H9 (cell line): Measurements from ENCODE around the gene LINS1. TPM values are rescaled to one million over a fixed set of nuclear protein-coding genes. Genes with fewer than 3 reads are reported as not detected.

Experiments
- DNase-seq: peaks from one replicate; pipeline ENCODE4 v3.0.0-alpha.2; 2017
- H2AFZ ChIP-seq: one replicate; pipeline ENCODE4 v1.6.1; 2013; ENCODE audit warnings: mild to moderate bottlenecking, low read length, control low read depth, moderate library complexity
- H2AK5ac ChIP-seq: 2 replicates; pipeline ENCODE4 v1.6.1; 2013; ENCODE audit warnings: low read length, control low read depth, mixed read lengths; ENCODE audit not compliant: insufficient read length
- H2BK120ac ChIP-seq: one replicate; pipeline ENCODE4 v1.6.1; 2013; ENCODE audit warnings: low read depth, mild to moderate bottlenecking, low read length, control low read depth, inconsistent platforms; ENCODE audit not compliant: poor library complexity, severe bottlenecking
- H2BK12ac ChIP-seq: 2 replicates; pipeline ENCODE4 v1.6.1; 2013; ENCODE audit warnings: low read length, control low read depth, mixed read lengths, low read depth; ENCODE audit not compliant: insufficient read length
- H2BK15ac ChIP-seq: 2 replicates; pipeline ENCODE4 v1.6.1; 2013; ENCODE audit warnings: low read depth, low read length, control low read depth
- H2BK20ac ChIP-seq: one replicate; pipeline ENCODE4 v1.6.1; 2013; ENCODE audit warnings: low read depth, mild to moderate bottlenecking, low read length, control low read depth, inconsistent platforms; ENCODE audit not compliant: poor library complexity, severe bottlenecking
- H2BK5ac ChIP-seq: 2 replicates; pipeline ENCODE4 v1.6.1; 2013; ENCODE audit warnings: low read length, control low read depth, mixed read lengths; ENCODE audit not compliant: insufficient read length
- H3K14ac ChIP-seq: 2 replicates; pipeline ENCODE4 v1.6.1; 2013; ENCODE audit warnings: low read length, control low read depth; ENCODE audit not compliant: insufficient read depth
- H3K18ac ChIP-seq: 2 replicates; pipeline ENCODE4 v1.6.1; 2013; ENCODE audit warnings: low read depth, mild to moderate bottlenecking, mixed read lengths, low read length, control low read depth; ENCODE audit not compliant: insufficient read length
- H3K23ac ChIP-seq: 2 replicates; pipeline ENCODE4 v1.6.1; 2013; ENCODE audit warnings: low read length, control low read depth, mixed read lengths, low read depth; ENCODE audit not compliant: insufficient read length
- H3K23me2 ChIP-seq: 2 replicates; pipeline ENCODE4 v1.6.1; 2013; ENCODE audit warnings: low read depth, mild to moderate bottlenecking, mixed read lengths, low read length, control low read depth; ENCODE audit not compliant: insufficient read length, poor library complexity, severe bottlenecking
- H3K27ac ChIP-seq: 2 replicates; pipeline ENCODE4 v1.5.1; 2013; ENCODE audit warnings: low read length, control low read depth, mixed read lengths, low read depth; ENCODE audit not compliant: insufficient read length
- H3K27me3 ChIP-seq: 2 replicates; pipeline ENCODE4 v1.6.1; 2013; ENCODE audit warnings: low read length, control low read depth, inconsistent platforms; ENCODE audit not compliant: insufficient read depth
- H3K4ac ChIP-seq: 2 replicates; pipeline ENCODE4 v1.6.1; 2013; ENCODE audit warnings: low read depth, mild to moderate bottlenecking, control low read depth, inconsistent platforms, low read length, moderate library complexity
- H3K4me1 ChIP-seq: 2 replicates; pipeline ENCODE4 v1.6.1; 2013; ENCODE audit warnings: low read length, control low read depth, inconsistent platforms; ENCODE audit not compliant: insufficient read depth
- H3K4me2 ChIP-seq: 2 replicates; pipeline ENCODE4 v1.6.1; 2013; ENCODE audit warnings: low read length, control low read depth, mixed read lengths; ENCODE audit not compliant: insufficient read length, insufficient read depth
- H3K56ac ChIP-seq: 2 replicates; pipeline ENCODE4 v1.6.1; 2013; ENCODE audit warnings: low read depth, mild to moderate bottlenecking, mixed read lengths, low read length, control low read depth; ENCODE audit not compliant: insufficient read length
- H3K79me1 ChIP-seq: 2 replicates; pipeline ENCODE4 v1.6.1; 2013; ENCODE audit warnings: low read depth, mild to moderate bottlenecking, moderate library complexity, low read length, control low read depth, inconsistent platforms; ENCODE audit not compliant: insufficient read depth, poor library complexity, severe bottlenecking
- H3K79me2 ChIP-seq: 2 replicates; pipeline ENCODE4 v1.6.1; 2013; ENCODE audit warnings: low read length, control low read depth, inconsistent platforms; ENCODE audit not compliant: insufficient read depth
- H3K9ac ChIP-seq: 2 replicates; pipeline ENCODE4 v1.6.1; 2013; ENCODE audit warnings: low read length, control low read depth, mixed read lengths; ENCODE audit not compliant: insufficient read length; ENCODE audit errors: extremely low read depth
- H3K9me3 ChIP-seq: one replicate; pipeline ENCODE4 v1.6.1; 2013; ENCODE audit warnings: low read depth, low read length, inconsistent platforms; ENCODE audit not compliant: control insufficient read depth
- H3T11ph ChIP-seq: one replicate; pipeline ENCODE4 v1.6.1; 2013; ENCODE audit warnings: mild to moderate bottlenecking, low read length, control low read depth, inconsistent platforms
- H4K20me1 ChIP-seq: one replicate; pipeline ENCODE4 v1.6.1; 2013; ENCODE audit not compliant: control insufficient read depth, insufficient read length, insufficient read depth
- H4K5ac ChIP-seq: 2 replicates; pipeline ENCODE4 v1.6.1; 2013; ENCODE audit warnings: low read depth, mild to moderate bottlenecking, mixed read lengths, low read length, control low read depth; ENCODE audit not compliant: insufficient read length
- H4K8ac ChIP-seq: replicated peaks from 2 replicates; pipeline ENCODE4 v1.6.1; 2013; ENCODE audit warnings: low read length, control low read depth, mixed read lengths, low read depth; ENCODE audit not compliant: insufficient read length
- H4K91ac ChIP-seq: 2 replicates; pipeline ENCODE4 v1.6.1; 2013; ENCODE audit warnings: low read depth, mild to moderate bottlenecking, moderate library complexity, mixed read lengths, low read length, control low read depth; ENCODE audit not compliant: insufficient read length
- H3K27ac Mint-ChIP-seq, 3 experiments: 2 replicates in 2 of 3; 3 replicates in 1 of 3; pipeline ENCODE4 v1.8.0; 2020 to 2021; ENCODE audit warnings: mixed read lengths in 3 of 3, mild to moderate bottlenecking in 1 of 3, moderate library complexity in 1 of 3
- H3K27me3 Mint-ChIP-seq: 2 replicates; pipeline ENCODE4 v1.8.0; 2021; ENCODE audit warnings: low read depth, mild to moderate bottlenecking, moderate library complexity, mixed read lengths
- H3K36me3 Mint-ChIP-seq, 3 experiments: 2 replicates in 2 of 3; 3 replicates in 1 of 3; pipeline ENCODE4 v1.8.0; 2020 to 2021; ENCODE audit warnings: low read depth in 3 of 3, mixed read lengths in 3 of 3; ENCODE audit not compliant: insufficient read depth in 1 of 3
- H3K4me1 Mint-ChIP-seq, 2 experiments: 2 replicates each; pipeline ENCODE4 v1.8.0; 2020; ENCODE audit warnings: mixed read lengths in 2 of 2
- H3K4me3 Mint-ChIP-seq, 2 experiments: 2 replicates in 1 of 2; 3 replicates in 1 of 2; pipeline ENCODE4 v1.8.0; 2020 to 2021; ENCODE audit warnings: mild to moderate bottlenecking in 2 of 2, mixed read lengths in 2 of 2, moderate library complexity in 1 of 2
- H3K9me3 Mint-ChIP-seq, 2 experiments: 2 replicates in 1 of 2; 3 replicates in 1 of 2; pipeline ENCODE4 v1.8.0; 2020; ENCODE audit warnings: mild to moderate bottlenecking in 2 of 2, mixed read lengths in 2 of 2, moderate library complexity in 1 of 2
- WGBS: extraction: QIAGEN DNeasy Blood & Tissue Kit; methylation state at CpG from one replicate; pipeline ENCODE4 v1.1.7; 2013; ENCODE audit warnings: missing lambda C conversion rate, low lambda C conversion rate, mixed read lengths; ENCODE audit not compliant: insufficient read length; ENCODE audit errors: extremely low coverage; 5-methylcytosine and 5-hydroxymethylcytosine counted together
- total RNA-seq: library from RNA; stranded (reverse); gene quantifications from 2 replicates; pipeline ENCODE4 v1.2.1, GENCODE V29; 2021
- TF ChIP-seq, protein P1 (sequence below): fragments of 200-600 bp; sonication (generic); conservative IDR thresholded peaks from 3 replicates; pipeline ENCODE4 v1.8.0; 2021; ENCODE audit warnings: antibody characterized with exemption, mild to moderate bottlenecking

LINS1 gene
- total RNA-seq, 1 experiment from 2014 or later, result 8.8 TPM

DNA sequence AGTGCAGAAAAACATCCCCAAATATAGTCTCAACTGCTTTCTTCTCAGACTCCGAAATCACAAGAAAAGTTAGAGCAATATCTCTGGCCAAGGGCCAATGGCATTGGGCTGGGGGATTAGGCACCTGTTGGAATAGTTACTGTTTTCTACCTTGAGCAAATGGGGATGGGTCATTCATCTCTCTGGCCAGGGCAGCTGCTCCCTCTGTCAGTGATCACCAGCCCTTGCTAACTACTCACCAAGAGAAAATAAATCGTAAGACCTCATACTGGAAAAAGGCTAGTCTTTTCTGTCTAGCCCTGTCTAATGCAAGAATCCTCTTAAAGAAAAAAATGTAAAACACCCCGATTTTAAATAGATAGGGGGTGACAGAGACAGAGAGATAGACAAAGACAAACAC is 84.1 kb downstream of the LINS1 start:
- no peak overlapping the region for H3K56ac ChIP-seq
- TF ChIP-seq, protein P1, sequence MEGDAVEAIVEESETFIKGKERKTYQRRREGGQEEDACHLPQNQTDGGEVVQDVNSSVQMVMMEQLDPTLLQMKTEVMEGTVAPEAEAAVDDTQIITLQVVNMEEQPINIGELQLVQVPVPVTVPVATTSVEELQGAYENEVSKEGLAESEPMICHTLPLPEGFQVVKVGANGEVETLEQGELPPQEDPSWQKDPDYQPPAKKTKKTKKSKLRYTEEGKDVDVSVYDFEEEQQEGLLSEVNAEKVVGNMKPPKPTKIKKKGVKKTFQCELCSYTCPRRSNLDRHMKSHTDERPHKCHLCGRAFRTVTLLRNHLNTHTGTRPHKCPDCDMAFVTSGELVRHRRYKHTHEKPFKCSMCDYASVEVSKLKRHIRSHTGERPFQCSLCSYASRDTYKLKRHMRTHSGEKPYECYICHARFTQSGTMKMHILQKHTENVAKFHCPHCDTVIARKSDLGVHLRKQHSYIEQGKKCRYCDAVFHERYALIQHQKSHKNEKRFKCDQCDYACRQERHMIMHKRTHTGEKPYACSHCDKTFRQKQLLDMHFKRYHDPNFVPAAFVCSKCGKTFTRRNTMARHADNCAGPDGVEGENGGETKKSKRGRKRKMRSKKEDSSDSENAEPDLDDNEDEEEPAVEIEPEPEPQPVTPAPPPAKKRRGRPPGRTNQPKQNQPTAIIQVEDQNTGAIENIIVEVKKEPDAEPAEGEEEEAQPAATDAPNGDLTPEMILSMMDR, result no peak
- H3K79me2 ChIP-seq, result no peaks in the 10 kb centered on the region
- H2BK20ac ChIP-seq, result no peak overlapping the region
- H2AFZ ChIP-seq, result no peak overlapping the region
- H3K27me3 ChIP-seq, result no peaks in the 10 kb centered on the region
- no peak overlapping the region for H3K9ac ChIP-seq
- no peak for DNase-seq
- H2BK15ac ChIP-seq, result no peak overlapping the region
- H3K9me3 ChIP-seq, result no peaks in the 10 kb centered on the region
- Mint-ChIP-seq H3K27me3 (no peaks in the 10 kb centered on the region; the same call in 1 of the 2 replicates), H3K27ac (no peak overlapping the region), H3K4me3 (no peak overlapping the region), H3K9me3 (peaks cover under 1 to 1% of the 10 kb centered on the region in 2 experiments; a peak in 3 of 5 replicates), H3K36me3 (no peaks in the 10 kb centered on the region), H3K4me1 (peaks cover 0 to 8% of the 10 kb centered on the region in 2 experiments; a peak in 2 of 4 replicates)
- H3K4me1 ChIP-seq, result no peaks in the 10 kb centered on the region
- no peak overlapping the region for H3T11ph ChIP-seq
- no peak overlapping the region for H3K4me2 ChIP-seq
- no peak overlapping the region for H2BK12ac ChIP-seq
- H4K91ac ChIP-seq, result no peak overlapping the region
- H3K27ac ChIP-seq, result no peak overlapping the region
- H2BK5ac ChIP-seq, result no peak overlapping the region
- no peaks in the 10 kb centered on the region for H4K20me1 ChIP-seq
- no peak overlapping the region for H3K23ac ChIP-seq
- H3K4ac ChIP-seq, result no peak overlapping the region
- no peak overlapping the region for H4K8ac ChIP-seq
- no peak overlapping the region for H2BK120ac ChIP-seq
- no peaks in the 10 kb centered on the region for H3K23me2 ChIP-seq
- no peak overlapping the region for H4K5ac ChIP-seq
- H2AK5ac ChIP-seq, result no peak overlapping the region
- H3K14ac ChIP-seq, result no peak overlapping the region
- H3K79me1 ChIP-seq, result no peaks in the 10 kb centered on the region
- no CpG with 5 or more reads among the region's 3 CpGs for WGBS
- no peak overlapping the region for H3K18ac ChIP-seq

Other genes starting within 250 kb of the LINS1 start
- gene CERS3, start 73.2 kb downstream of the LINS1 start, total RNA-seq, result 1.3 and 1.4 TPM in 2 replicates
- 12.8 and 13.9 TPM in 2 replicates for gene ASB7, start 405 bp upstream of the LINS1 start, total RNA-seq